Ovary (tissue), 9 donors: Measurements from ENCODE around the gene ZNF282. TPM values are rescaled to one million over a fixed set of nuclear protein-coding genes. Genes with fewer than 3 reads are reported as not detected.
"Not testable (repeated sequence)": the region's sequence is repeated elsewhere in the genome, so short reads cannot be mapped to it uniquely, and the experiment has no call there.

Experiments used
- DNase-seq, 5 donors: peaks; one replicate each; pipeline ENCODE4 v3.0.0-alpha.2; 2019 to 2020
- H3K27ac ChIP-seq, 2 donors: fragments of 200-600 bp; one replicate each; pipeline versions ENCODE4 v1.5.1 to v1.8.0; 2019 to 2022
- H3K27me3 ChIP-seq: fragments of 200-600 bp; one replicate; pipeline ENCODE4 v1.8.0; 2022
- H3K36me3 ChIP-seq: fragments of 200-600 bp; sonication (generic); one replicate; pipeline ENCODE4 v1.5.1; 2019
- H3K4me1 ChIP-seq: one replicate; pipeline ENCODE4 v1.8.1; 2013; ENCODE audit warnings: mild to moderate bottlenecking, moderate library complexity; ENCODE audit not compliant: insufficient read depth
- H3K4me3 ChIP-seq: fragments of 200-600 bp; sonication (generic); one replicate; pipeline ENCODE4 v1.5.1; 2017
- H3K9me3 ChIP-seq, 2 donors: fragments of 200-600 bp in 1 of 2; sonication (generic) in 1 of 2; one replicate each; pipeline versions ENCODE4 v1.5.1 to v1.8.1; 2013 to 2019; ENCODE audit warnings: mild to moderate bottlenecking in 1 of 2, moderate library complexity in 1 of 2
- EP300 ChIP-seq: sonication (generic); formaldehyde crosslinking; IDR thresholded peaks from one replicate; pipeline ENCODE4 v1.6.1; 2017; ENCODE audit warnings: antibody characterized with exemption
- POLR2A ChIP-seq: fragments of 450-650 bp; IDR thresholded peaks from one replicate; pipeline ENCODE4 v1.6.1; 2017; ENCODE audit warnings: antibody characterized with exemption, mild to moderate bottlenecking, moderate library complexity
- WGBS, 3 donors: extraction: QIAGEN DNeasy Blood & Tissue Kit in 1 of 3; methylation state at CpG; one replicate each; pipeline versions ENCODE4 v1.1.5 to v1.1.7; 2013 to 2017; 5-methylcytosine and 5-hydroxymethylcytosine counted together
- intact Hi-C, 4 donors: fragments of 100-400 bp; cut with DNase I; formaldehyde crosslinking; loops; one replicate each; pipeline versions ENCODE4 v1.11.0 to v1.15.1; 2022 to 2023
- polyA plus RNA-seq, 2 donors: library from polyadenylated mRNA; stranded (reverse); fragments of 200-250 nt in 1 of 2; fragments of 350-450 nt in 1 of 2; fragmentation: Illumina TruSeq in 1 of 2; extraction: RNeasy Lipid Tissue Mini Kit (QIAGEN cat#74804) in 1 of 2; gene quantifications; one replicate each; pipeline ENCODE4 v1.2.3, GENCODE V29; 2013 to 2014
- total RNA-seq, 7 donors: library from RNA; depleted of rRNA in 2 of 7; stranded (reverse); fragments of >200 nt in 2 of 7; fragmentation: NEBNext Ultra II Directional in 3 of 7; extraction: Animal tissue kit (Norgen Biotek cat#: 25700) in 3 of 7; gene quantifications; one replicate each; pipeline versions ENCODE4 v1.1.0 to v1.2.4, GENCODE V29; 2016 to 2023
- TF ChIP-seq, protein P1 (sequence below), 3 donors: fragments of 450-650 bp in 2 of 3; fragments of 200-600 bp in 1 of 3; IDR thresholded peaks; one replicate each; pipeline versions ENCODE4 v1.5.1 to v1.8.0; 2016 to 2022; ENCODE audit warnings: antibody characterized with exemption in 3 of 3, mild to moderate bottlenecking in 1 of 3
- donor health status: DM: no; HTN: no; CAD: no; lungs with moderate emphysema.
- donor health status: DM: no; HTN: no; CAD: no.
- donor health status: Bipolar disorder and iron deficiency.
- donor health status: DM: yes; HTN: yes; CAD: no.
- donor health status: DM: no; HTN: no; CAD: no.
- donor health status: DM: yes; HTN: yes; CAD: no.

Gene ZNF282
- total and polyA plus RNA-seq, 9 donors = 8.0 to 30.2 (median 22.2) TPM

DNA sequence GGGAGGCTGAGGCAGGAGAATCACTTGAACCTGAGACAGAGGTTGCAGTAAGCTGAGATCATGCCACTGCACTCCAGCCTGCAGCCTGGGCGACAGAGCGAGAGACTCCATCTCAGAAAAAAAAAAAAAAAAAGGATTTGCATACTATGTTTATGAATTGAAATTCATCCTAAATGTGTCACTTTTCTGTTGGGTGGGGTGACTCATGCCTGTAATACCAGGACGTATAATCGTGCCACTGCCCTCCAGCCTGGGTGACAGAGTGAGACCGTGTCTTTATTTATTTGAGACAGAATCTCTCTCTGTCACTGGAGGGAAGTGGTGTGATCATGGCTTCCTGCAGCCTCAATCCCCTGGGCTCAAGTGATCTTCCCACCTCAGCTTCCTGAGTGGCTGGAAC lies 49.9 kb downstream of the ZNF282 start:
- Histone ChIP-seq H3K9me3 (peaks cover 0 to 2% of the 10 kb centered on the region in 2 donors), H3K27me3 (no peaks in the 10 kb centered on the region), H3K4me1 (peaks cover 7% of the 10 kb centered on the region), H3K36me3 (no peaks in the 10 kb centered on the region), H3K27ac (no peak overlapping the region), H3K4me3 (no peak overlapping the region)
- intact Hi-C loops = loop anchor here in 1 of 4 donors (5.0 kb wide), 1 partner anchor 1997 kb away; no protein-coding TSS in a partner anchor
- no peak for DNase-seq
- TF ChIP-seq, protein P1, sequence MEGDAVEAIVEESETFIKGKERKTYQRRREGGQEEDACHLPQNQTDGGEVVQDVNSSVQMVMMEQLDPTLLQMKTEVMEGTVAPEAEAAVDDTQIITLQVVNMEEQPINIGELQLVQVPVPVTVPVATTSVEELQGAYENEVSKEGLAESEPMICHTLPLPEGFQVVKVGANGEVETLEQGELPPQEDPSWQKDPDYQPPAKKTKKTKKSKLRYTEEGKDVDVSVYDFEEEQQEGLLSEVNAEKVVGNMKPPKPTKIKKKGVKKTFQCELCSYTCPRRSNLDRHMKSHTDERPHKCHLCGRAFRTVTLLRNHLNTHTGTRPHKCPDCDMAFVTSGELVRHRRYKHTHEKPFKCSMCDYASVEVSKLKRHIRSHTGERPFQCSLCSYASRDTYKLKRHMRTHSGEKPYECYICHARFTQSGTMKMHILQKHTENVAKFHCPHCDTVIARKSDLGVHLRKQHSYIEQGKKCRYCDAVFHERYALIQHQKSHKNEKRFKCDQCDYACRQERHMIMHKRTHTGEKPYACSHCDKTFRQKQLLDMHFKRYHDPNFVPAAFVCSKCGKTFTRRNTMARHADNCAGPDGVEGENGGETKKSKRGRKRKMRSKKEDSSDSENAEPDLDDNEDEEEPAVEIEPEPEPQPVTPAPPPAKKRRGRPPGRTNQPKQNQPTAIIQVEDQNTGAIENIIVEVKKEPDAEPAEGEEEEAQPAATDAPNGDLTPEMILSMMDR (IDR thresholded peaks at IDR 0.05) = no peak
- TF ChIP-seq EP300 (no peak), POLR2A (no peak)
- WGBS, 3 donors = 81 to 90% (median 86%) methylated on average over 5 of the region's 5 CpGs

DNA sequence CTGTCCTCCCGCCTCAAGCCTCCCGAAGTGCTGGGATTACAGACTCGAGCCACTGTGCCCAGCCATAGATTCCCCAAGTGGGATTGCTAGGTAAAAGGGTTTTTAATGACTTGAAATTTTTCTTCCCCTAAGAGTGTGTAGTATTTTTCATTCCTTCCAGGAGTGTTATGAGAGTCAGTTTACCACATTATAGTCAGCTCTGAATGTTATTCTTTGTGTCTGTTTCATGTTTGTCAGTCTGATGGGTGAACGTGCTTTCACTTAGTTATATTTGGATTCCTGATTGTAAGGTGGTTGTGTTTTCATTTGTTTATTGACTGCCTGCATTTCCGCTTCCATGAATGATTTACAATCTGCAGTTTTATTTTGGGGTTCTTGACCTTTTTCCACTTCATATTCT lies 50.4 kb downstream of the ZNF282 start:
- Histone ChIP-seq H3K27ac (no peak overlapping the region), H3K4me3 (no peak overlapping the region), H3K9me3 (peaks cover 0 to 2% of the 10 kb centered on the region in 2 donors), H3K4me1 (peaks cover 2% of the 10 kb centered on the region), H3K36me3 (no peaks in the 10 kb centered on the region), H3K27me3 (no peaks in the 10 kb centered on the region)
- no peak for DNase-seq
- WGBS, 3 donors = 78 to 90% (median 81%) methylated on average over 5 of the region's 5 CpGs
- intact Hi-C loops = loop anchor here in 1 of 4 donors (5.0 kb wide), 1 partner anchor 1997 kb away; no protein-coding TSS in a partner anchor
- TF ChIP-seq EP300 (no peak), POLR2A (no peak)
- TF ChIP-seq, protein P1 (IDR thresholded peaks at IDR 0.05) = no peak

DNA sequence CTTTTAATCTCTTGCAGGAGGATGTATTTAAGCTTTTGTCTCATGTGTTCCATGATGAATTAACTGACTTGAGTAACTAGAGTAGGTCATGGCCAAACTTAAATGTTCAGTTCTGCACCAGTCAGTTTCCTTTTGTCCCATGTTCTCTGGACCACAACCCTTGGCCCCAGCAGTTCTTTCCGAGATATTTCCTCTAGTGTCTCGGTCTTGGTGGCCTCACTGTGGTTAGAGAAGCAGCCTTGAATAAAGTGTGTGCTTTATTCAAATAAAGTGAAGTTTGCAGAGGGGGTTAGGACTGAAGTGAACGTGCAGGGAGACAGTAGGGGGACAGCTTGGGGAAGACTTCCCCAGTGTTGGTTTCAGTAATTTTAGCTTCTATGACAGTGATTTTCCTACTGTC lies 53.4 kb downstream of the ZNF282 start:
- TF ChIP-seq EP300 = no peak
- no peak for TF ChIP-seq POLR2A
- TF ChIP-seq, protein P1 (IDR thresholded peaks at IDR 0.05) = no peak
- Histone ChIP-seq H3K27me3 (no peaks in the 10 kb centered on the region), H3K27ac (no peak overlapping the region), H3K4me3 (no peak overlapping the region), H3K4me1 (no peaks in the 10 kb centered on the region), H3K36me3 (no peaks in the 10 kb centered on the region), H3K9me3 (no peaks in the 10 kb centered on the region)
- no peak for DNase-seq
- intact Hi-C loops = loop anchor here in 1 of 4 donors (5.0 kb wide), 1 partner anchor 1994 kb away; no protein-coding TSS in a partner anchor
- WGBS, 3 donors = 69 to 74% (median 74%) methylated on average over 3 of the region's 3 CpGs

DNA sequence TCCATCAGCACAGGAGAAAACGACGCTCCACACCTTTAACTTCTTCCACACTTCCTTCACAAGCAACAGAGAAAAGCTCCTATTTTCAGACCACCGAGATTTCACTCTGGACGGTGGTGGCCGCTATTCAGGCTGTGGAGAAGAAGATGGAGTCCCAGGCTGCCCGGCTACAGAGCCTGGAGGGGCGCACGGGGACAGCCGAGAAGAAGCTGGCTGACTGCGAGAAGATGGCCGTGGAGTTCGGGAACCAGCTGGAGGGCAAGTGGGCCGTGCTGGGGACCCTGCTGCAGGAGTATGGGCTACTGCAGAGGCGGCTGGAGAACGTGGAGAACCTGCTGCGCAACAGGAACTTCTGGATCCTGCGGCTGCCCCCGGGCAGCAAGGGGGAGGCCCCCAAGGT lies 54.8 kb downstream of the ZNF282 start:
- 88 to 92% (median 89%) methylated on average over 18 of the region's 18 CpGs for WGBS, 3 donors
- H3K27me3 ChIP-seq, H3K27ac ChIP-seq, DNase-seq, H3K36me3 ChIP-seq, H3K4me3 ChIP-seq, intact Hi-C loops, H3K4me1 ChIP-seq, H3K9me3 ChIP-seq: not testable (repeated sequence)

DNA sequence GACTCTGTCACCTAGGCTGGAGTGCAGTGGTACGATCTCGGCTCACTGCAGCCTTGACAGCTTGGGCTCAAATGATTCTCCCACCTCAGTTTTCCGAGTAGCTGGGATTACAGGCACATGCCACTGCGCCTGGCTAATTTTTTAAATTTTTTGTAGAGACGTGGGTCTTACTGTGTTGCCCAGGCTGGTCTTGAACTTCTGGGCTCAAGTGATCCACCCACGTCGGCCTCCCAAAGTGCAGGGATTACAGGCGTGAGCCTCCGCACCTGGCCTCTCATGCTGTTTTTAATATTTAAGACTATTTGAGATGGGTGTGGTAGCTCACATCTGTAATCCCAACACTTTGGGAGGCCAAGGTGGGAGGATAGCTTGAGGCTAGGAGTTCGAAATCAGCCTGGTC lies 56.2 kb downstream of the ZNF282 start:
- H3K9me3 ChIP-seq, H3K36me3 ChIP-seq, intact Hi-C loops, DNase-seq, H3K27me3 ChIP-seq, H3K4me3 ChIP-seq, H3K4me1 ChIP-seq, H3K27ac ChIP-seq: not testable (repeated sequence)
- 95 to 96% (median 96%) methylated on average over 10 of the region's 10 CpGs for WGBS, 3 donors
